Activated B cell treated with CpG ODN at 0.5 μM for 24 hours (primary cell): ENCODE measurements around the gene SASH1. TPM values are rescaled to one million over a fixed set of nuclear protein-coding genes. Genes with fewer than 3 reads are reported as not detected.

Source experiments
- ATAC-seq: fragments of 200-7000 bp; cut with Tn5 transposase; one replicate; pipeline ENCODE4 v1.10.0; 2021; ENCODE audit warnings: low read depth, mild to moderate bottlenecking, moderate library complexity
- CTCF ChIA-PET: fragments of 350-600 bp; sonication (Branson Sonifier 250); formaldehyde crosslinking; loops from one replicate; lab custom pipeline; 2021; ENCODE audit warnings: antibody characterized with exemption; lab: Charles Lee
- POLR2A ChIA-PET: fragments of 350-600 bp; sonication (Branson Sonifier 250); formaldehyde crosslinking; loops from one replicate; lab custom pipeline; 2021; ENCODE audit warnings: antibody characterized with exemption; lab: Charles Lee
- DNase-seq: peaks from one replicate; pipeline ENCODE4 v3.0.0; 2022
- H3K27ac Mint-ChIP-seq: one replicate; pipeline ENCODE4 v1.8.0; 2020; ENCODE audit warnings: mixed read lengths
- H3K27me3 Mint-ChIP-seq: one replicate; pipeline ENCODE4 v1.8.0; 2021; ENCODE audit warnings: mixed read lengths
- H3K36me3 Mint-ChIP-seq: one replicate; pipeline ENCODE4 v1.8.0; 2021; ENCODE audit warnings: low read depth, mixed read lengths
- H3K4me1 Mint-ChIP-seq: one replicate; pipeline ENCODE4 v1.8.0; 2021; ENCODE audit warnings: mixed read lengths
- H3K4me3 Mint-ChIP-seq: one replicate; pipeline ENCODE4 v1.8.0; 2020; ENCODE audit warnings: mild to moderate bottlenecking, mixed read lengths
- H3K9me3 Mint-ChIP-seq: one replicate; pipeline ENCODE4 v1.8.0; 2020; ENCODE audit warnings: mixed read lengths
- CTCF ChIP-seq: fragments of 200-600 bp; IDR thresholded peaks from one replicate; pipeline ENCODE4 v1.8.0; 2022; ENCODE audit warnings: antibody characterized with exemption, mild to moderate bottlenecking
- intact Hi-C: fragments of 100-400 bp; cut with micrococcal nuclease; formaldehyde crosslinking; loops from one replicate; pipeline ENCODE4 v1.15.1; 2024
- total RNA-seq: library from RNA; stranded (reverse); gene quantifications from 2 replicates; pipeline ENCODE4 v1.2.3, GENCODE V29; 2022

The SASH1 gene
- total RNA-seq, 1 donor from 2014 or later, result 0.49 TPM

GRCh38 chr6:148445116-148445515 lies 102.5 kb downstream of the SASH1 start:
- ChIA-PET CTCF (no interaction called here), POLR2A (no interaction called here)
- TF ChIP-seq CTCF, result no peak
- no peak overlapping the region for H3K4me3 Mint-ChIP-seq
- peaks cover 22% of the 10 kb centered on the region for H3K27me3 Mint-ChIP-seq
- ATAC-seq, result no peak
- no peak overlapping the region for H3K27ac Mint-ChIP-seq
- H3K36me3 Mint-ChIP-seq, result no peaks in the 10 kb centered on the region
- peaks cover 1% of the 10 kb centered on the region for H3K4me1 Mint-ChIP-seq
- DNase-seq, result no peak
- intact Hi-C loops, result no loop called here
- H3K9me3 Mint-ChIP-seq, result no peaks in the 10 kb centered on the region

GRCh38 chr6:148445620-148446019 lies 103.0 kb downstream of the SASH1 start:
- ChIA-PET POLR2A (no interaction called here), CTCF (no interaction called here)
- no peaks in the 10 kb centered on the region for H3K9me3 Mint-ChIP-seq
- DNase-seq (no peak), ATAC-seq (no peak)
- H3K27ac Mint-ChIP-seq, result no peak overlapping the region
- TF ChIP-seq CTCF, result no peak
- peaks cover 22% of the 10 kb centered on the region for H3K27me3 Mint-ChIP-seq
- peaks cover 1% of the 10 kb centered on the region for H3K4me1 Mint-ChIP-seq
- no peak overlapping the region for H3K4me3 Mint-ChIP-seq
- no peaks in the 10 kb centered on the region for H3K36me3 Mint-ChIP-seq
- intact Hi-C loops, result no loop called here

GRCh38 chr6:148446681-148447080 lies 104.0 kb downstream of the SASH1 start:
- POLR2A ChIA-PET, result no interaction called here

GRCh38 chr6:148447521-148448230 lies 105.0 kb downstream of the SASH1 start:
- ATAC-seq (no peak), DNase-seq (no peak)
- TF ChIP-seq CTCF, result no peak
- no peak overlapping the region for H3K27ac Mint-ChIP-seq
- peaks cover 35% of the 10 kb centered on the region for H3K27me3 Mint-ChIP-seq
- H3K9me3 Mint-ChIP-seq, result no peaks in the 10 kb centered on the region
- H3K4me3 Mint-ChIP-seq, result no peak overlapping the region
- POLR2A ChIA-PET, result no interaction called here
- CTCF ChIA-PET, result no interaction called here
- peaks cover 4% of the 10 kb centered on the region for H3K4me1 Mint-ChIP-seq
- intact Hi-C loops, result no loop called here
- H3K36me3 Mint-ChIP-seq, result no peaks in the 10 kb centered on the region

More at GRCh38 chr6:148446681-148447080, 104.0 kb downstream of the SASH1 start:
- peaks cover 27% of the 10 kb centered on the region for H3K27me3 Mint-ChIP-seq
- CTCF ChIA-PET, result no interaction called here
- no peak for TF ChIP-seq CTCF
- H3K4me3 Mint-ChIP-seq, result no peak overlapping the region
- H3K9me3 Mint-ChIP-seq, result no peaks in the 10 kb centered on the region
- no peak overlapping the region for H3K27ac Mint-ChIP-seq
- intact Hi-C loops, result no loop called here
- peaks cover 2% of the 10 kb centered on the region for H3K4me1 Mint-ChIP-seq
- H3K36me3 Mint-ChIP-seq, result no peaks in the 10 kb centered on the region
- no peak for ATAC-seq
- DNase-seq, result no peak

GRCh38 chr6:148448369-148449012 lies 105.9 kb downstream of the SASH1 start:
- ATAC-seq (no peak), DNase-seq (no peak)
- Mint-ChIP-seq H3K9me3 (no peaks in the 10 kb centered on the region), H3K27me3 (peaks cover 38% of the 10 kb centered on the region), H3K27ac (no peak overlapping the region), H3K4me3 (no peak overlapping the region), H3K36me3 (no peaks in the 10 kb centered on the region), H3K4me1 (peaks cover 4% of the 10 kb centered on the region)
- ChIA-PET CTCF (no interaction called here), POLR2A (no interaction called here)
- no peak for TF ChIP-seq CTCF
- intact Hi-C loops, result no loop called here
